Measurements from ENCODE around the gene BOK. TPM values are rescaled to one million over a fixed set of nuclear protein-coding genes. Genes with fewer than 3 reads are reported as not detected.

The BOK gene
- total and polyA plus RNA-seq, 2 of the 13 experiments (the other 11 are each of a cell fraction or from before 2014, with no cell fraction given), result 35.5 to 39.2 TPM

DNA sequence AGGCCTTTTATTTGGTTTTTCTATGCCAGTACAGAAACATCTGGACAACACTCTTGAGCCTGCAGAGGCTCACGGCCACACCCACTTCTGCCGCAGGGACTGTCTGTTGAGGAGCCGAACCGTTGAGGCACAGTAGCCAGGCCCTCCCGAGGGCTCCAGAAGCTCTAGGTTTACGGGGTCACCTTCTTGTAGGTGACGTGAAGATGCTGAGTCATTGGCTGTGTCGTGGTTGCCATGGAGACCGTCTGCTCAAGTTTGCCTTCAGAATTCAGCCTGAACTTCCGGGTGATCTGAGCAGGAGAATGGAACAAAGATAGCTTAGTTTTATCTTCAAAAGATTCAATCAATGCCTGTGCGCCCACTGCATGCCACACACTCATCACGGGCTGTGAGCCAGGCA, 25.9 kb downstream of the BOK start (continued):
- no peak for TF ChIP-seq ZNF263 (CRISPR knock-in tag; IDR thresholded peaks at IDR 0.05)
- no peak for TF ChIP-seq KLF11 (CRISPR knock-in tag; IDR thresholded peaks at IDR 0.05)
- TF ChIP-seq, protein P1, sequence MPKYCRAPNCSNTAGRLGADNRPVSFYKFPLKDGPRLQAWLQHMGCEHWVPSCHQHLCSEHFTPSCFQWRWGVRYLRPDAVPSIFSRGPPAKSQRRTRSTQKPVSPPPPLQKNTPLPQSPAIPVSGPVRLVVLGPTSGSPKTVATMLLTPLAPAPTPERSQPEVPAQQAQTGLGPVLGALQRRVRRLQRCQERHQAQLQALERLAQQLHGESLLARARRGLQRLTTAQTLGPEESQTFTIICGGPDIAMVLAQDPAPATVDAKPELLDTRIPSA (CRISPR knock-in tag; IDR thresholded peaks at IDR 0.05; ENCODE audit: borderline replicate concordance), result no peak
- TF ChIP-seq, protein P2, sequence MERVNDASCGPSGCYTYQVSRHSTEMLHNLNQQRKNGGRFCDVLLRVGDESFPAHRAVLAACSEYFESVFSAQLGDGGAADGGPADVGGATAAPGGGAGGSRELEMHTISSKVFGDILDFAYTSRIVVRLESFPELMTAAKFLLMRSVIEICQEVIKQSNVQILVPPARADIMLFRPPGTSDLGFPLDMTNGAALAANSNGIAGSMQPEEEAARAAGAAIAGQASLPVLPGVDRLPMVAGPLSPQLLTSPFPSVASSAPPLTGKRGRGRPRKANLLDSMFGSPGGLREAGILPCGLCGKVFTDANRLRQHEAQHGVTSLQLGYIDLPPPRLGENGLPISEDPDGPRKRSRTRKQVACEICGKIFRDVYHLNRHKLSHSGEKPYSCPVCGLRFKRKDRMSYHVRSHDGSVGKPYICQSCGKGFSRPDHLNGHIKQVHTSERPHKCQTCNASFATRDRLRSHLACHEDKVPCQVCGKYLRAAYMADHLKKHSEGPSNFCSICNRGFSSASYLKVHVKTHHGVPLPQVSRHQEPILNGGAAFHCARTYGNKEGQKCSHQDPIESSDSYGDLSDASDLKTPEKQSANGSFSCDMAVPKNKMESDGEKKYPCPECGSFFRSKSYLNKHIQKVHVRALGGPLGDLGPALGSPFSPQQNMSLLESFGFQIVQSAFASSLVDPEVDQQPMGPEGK (CRISPR knock-in tag; IDR thresholded peaks at IDR 0.05), result no peak
- TF ChIP-seq, protein P3, sequence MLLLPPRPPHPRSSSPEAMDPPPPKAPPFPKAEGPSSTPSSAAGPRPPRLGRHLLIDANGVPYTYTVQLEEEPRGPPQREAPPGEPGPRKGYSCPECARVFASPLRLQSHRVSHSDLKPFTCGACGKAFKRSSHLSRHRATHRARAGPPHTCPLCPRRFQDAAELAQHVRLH (CRISPR knock-in tag; IDR thresholded peaks at IDR 0.05; ENCODE audit: borderline replicate concordance, low read depth), result no peak
- no peak for TF ChIP-seq MTF2 (CRISPR knock-in tag; IDR thresholded peaks at IDR 0.05; ENCODE audit: borderline replicate concordance)
- TF ChIP-seq ZNF337 (CRISPR knock-in tag; IDR thresholded peaks at IDR 0.05; ENCODE audit: borderline replicate concordance, low read depth), result no peak
- TF ChIP-seq ZNF619 (CRISPR knock-in tag; IDR thresholded peaks at IDR 0.05), result no peak
- no peak for TF ChIP-seq ESRRA (CRISPR knock-in tag; IDR thresholded peaks at IDR 0.05; ENCODE audit: low read depth)
- TF ChIP-seq, protein P4, sequence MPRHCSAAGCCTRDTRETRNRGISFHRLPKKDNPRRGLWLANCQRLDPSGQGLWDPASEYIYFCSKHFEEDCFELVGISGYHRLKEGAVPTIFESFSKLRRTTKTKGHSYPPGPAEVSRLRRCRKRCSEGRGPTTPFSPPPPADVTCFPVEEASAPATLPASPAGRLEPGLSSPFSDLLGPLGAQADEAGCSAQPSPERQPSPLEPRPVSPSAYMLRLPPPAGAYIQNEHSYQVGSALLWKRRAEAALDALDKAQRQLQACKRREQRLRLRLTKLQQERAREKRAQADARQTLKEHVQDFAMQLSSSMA (CRISPR knock-in tag; IDR thresholded peaks at IDR 0.05), result no peak
- TF ChIP-seq SMAD3 (CRISPR knock-in tag; IDR thresholded peaks at IDR 0.05), result no peak
- no peak for TF ChIP-seq ZNF143 (CRISPR knock-in tag; IDR thresholded peaks at IDR 0.05)
- TF ChIP-seq NFE2L2 (IDR thresholded peaks at IDR 0.05; ENCODE audit: low read length), result peak; percentile 73
- TF ChIP-seq, protein P5, sequence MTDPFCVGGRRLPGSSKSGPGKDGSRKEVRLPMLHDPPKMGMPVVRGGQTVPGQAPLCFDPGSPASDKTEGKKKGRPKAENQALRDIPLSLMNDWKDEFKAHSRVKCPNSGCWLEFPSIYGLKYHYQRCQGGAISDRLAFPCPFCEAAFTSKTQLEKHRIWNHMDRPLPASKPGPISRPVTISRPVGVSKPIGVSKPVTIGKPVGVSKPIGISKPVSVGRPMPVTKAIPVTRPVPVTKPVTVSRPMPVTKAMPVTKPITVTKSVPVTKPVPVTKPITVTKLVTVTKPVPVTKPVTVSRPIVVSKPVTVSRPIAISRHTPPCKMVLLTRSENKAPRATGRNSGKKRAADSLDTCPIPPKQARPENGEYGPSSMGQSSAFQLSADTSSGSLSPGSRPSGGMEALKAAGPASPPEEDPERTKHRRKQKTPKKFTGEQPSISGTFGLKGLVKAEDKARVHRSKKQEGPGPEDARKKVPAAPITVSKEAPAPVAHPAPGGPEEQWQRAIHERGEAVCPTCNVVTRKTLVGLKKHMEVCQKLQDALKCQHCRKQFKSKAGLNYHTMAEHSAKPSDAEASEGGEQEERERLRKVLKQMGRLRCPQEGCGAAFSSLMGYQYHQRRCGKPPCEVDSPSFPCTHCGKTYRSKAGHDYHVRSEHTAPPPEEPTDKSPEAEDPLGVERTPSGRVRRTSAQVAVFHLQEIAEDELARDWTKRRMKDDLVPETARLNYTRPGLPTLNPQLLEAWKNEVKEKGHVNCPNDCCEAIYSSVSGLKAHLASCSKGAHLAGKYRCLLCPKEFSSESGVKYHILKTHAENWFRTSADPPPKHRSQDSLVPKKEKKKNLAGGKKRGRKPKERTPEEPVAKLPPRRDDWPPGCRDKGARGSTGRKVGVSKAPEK (CRISPR knock-in tag; IDR thresholded peaks at IDR 0.05; ENCODE audit: borderline replicate concordance), result no peak
- TF ChIP-seq RFX3 (CRISPR knock-in tag; IDR thresholded peaks at IDR 0.05), result peak; percentile 35; the same call in 1 of the 2 replicates
